Hepatocyte (in vitro differentiated cells): ENCODE measurements around the gene PMM1.

Source experiments
- EZH2 ChIP-seq: fragments of 200-600 bp; sonication (generic); IDR thresholded peaks from 2 replicates; pipeline ENCODE4 v1.6.1; 2016; ENCODE audit warnings: antibody characterized with exemption, mild to moderate bottlenecking, borderline replicate concordance
- EZH2phosphoT487 ChIP-seq: fragments of 200-600 bp; sonication (generic); IDR thresholded peaks from one replicate; pipeline ENCODE4 v1.6.1; 2018; ENCODE audit warnings: antibody characterized with exemption, mild to moderate bottlenecking, low read depth, moderate library complexity; ENCODE audit not compliant: unreplicated experiment, severe bottlenecking
- TF ChIP-seq, protein P1 (sequence below): fragments of 200-600 bp; sonication (generic); IDR thresholded peaks from 2 replicates; pipeline ENCODE4 v1.5.1; 2016; ENCODE audit warnings: antibody characterized with exemption, mild to moderate bottlenecking; ENCODE audit not compliant: poor library complexity

- TF ChIP-seq, protein P1, sequence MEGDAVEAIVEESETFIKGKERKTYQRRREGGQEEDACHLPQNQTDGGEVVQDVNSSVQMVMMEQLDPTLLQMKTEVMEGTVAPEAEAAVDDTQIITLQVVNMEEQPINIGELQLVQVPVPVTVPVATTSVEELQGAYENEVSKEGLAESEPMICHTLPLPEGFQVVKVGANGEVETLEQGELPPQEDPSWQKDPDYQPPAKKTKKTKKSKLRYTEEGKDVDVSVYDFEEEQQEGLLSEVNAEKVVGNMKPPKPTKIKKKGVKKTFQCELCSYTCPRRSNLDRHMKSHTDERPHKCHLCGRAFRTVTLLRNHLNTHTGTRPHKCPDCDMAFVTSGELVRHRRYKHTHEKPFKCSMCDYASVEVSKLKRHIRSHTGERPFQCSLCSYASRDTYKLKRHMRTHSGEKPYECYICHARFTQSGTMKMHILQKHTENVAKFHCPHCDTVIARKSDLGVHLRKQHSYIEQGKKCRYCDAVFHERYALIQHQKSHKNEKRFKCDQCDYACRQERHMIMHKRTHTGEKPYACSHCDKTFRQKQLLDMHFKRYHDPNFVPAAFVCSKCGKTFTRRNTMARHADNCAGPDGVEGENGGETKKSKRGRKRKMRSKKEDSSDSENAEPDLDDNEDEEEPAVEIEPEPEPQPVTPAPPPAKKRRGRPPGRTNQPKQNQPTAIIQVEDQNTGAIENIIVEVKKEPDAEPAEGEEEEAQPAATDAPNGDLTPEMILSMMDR: no peak
- TF ChIP-seq EZH2: no peak
- TF ChIP-seq EZH2phosphoT487: no peak
Observed at GRCh38 chr22:41578114-41578513, 11.5 kb downstream of the PMM1 start.
